Stimulated activated naive CD8-positive, alpha-beta T cell treated with anti-CD3 and anti-CD28 coated beads, Interleukin-15, Interleukin-2, amounts not matched to agents 100 ng/mL and 50 ng/mL, for 24 hours (primary cell): ENCODE data around the gene KLK1.
A peak's percentile ranks its signal among the peaks of the same experiment; 100 is the strongest.
"Not testable (repeated sequence)": the region's sequence is repeated elsewhere in the genome, so short reads cannot be mapped to it uniquely, and the experiment has no call there.

ENCODE experiments used
- H3K27ac Mint-ChIP-seq: one replicate; pipeline ENCODE4 v1.8.0; 2021; ENCODE audit warnings: mild to moderate bottlenecking, mixed read lengths
- H3K27me3 Mint-ChIP-seq: one replicate; pipeline ENCODE4 v1.8.0; 2021; ENCODE audit warnings: mixed read lengths
- H3K36me3 Mint-ChIP-seq: one replicate; pipeline ENCODE4 v1.8.0; 2021; ENCODE audit warnings: low read depth, mixed read lengths
- H3K4me1 Mint-ChIP-seq: one replicate; pipeline ENCODE4 v1.8.0; 2021; ENCODE audit warnings: low read depth, mixed read lengths
- H3K4me3 Mint-ChIP-seq: one replicate; pipeline ENCODE4 v1.8.0; 2021; ENCODE audit warnings: mild to moderate bottlenecking, mixed read lengths
- H3K9me3 Mint-ChIP-seq: one replicate; pipeline ENCODE4 v1.8.0; 2021; ENCODE audit warnings: mixed read lengths

Gene KLK1

GRCh38 chr19:50794876-50795663 is 28.5 kb downstream of the KLK1 start:
- Mint-ChIP-seq H3K27ac (peak overlapping the region; percentile 70), H3K36me3 (peaks cover 19% of the 10 kb centered on the region), H3K27me3 (no peaks in the 10 kb centered on the region), H3K4me1 (peaks cover 4% of the 10 kb centered on the region), H3K9me3 (no peaks in the 10 kb centered on the region), H3K4me3 (peak overlapping the region; percentile 16)

GRCh38 chr19:50794074-50794875 is 29.3 kb downstream of the KLK1 start:
- H3K9me3 Mint-ChIP-seq, result no peaks in the 10 kb centered on the region
- H3K27me3 Mint-ChIP-seq, result no peaks in the 10 kb centered on the region
- peaks cover 3% of the 10 kb centered on the region for H3K4me1 Mint-ChIP-seq
- peak overlapping the region; percentile 38 for H3K27ac Mint-ChIP-seq
- H3K36me3 Mint-ChIP-seq, result peaks cover 16% of the 10 kb centered on the region
- H3K4me3 Mint-ChIP-seq, result peak overlapping the region; percentile 17

- H3K4me1 Mint-ChIP-seq, result peaks cover 3% of the 10 kb centered on the region
- H3K36me3 Mint-ChIP-seq, result peaks cover 16% of the 10 kb centered on the region
- peak overlapping the region; percentile 26 for H3K27ac Mint-ChIP-seq
- H3K9me3 Mint-ChIP-seq, result no peaks in the 10 kb centered on the region
- H3K4me3 Mint-ChIP-seq, result no peak overlapping the region
- H3K27me3 Mint-ChIP-seq, result no peaks in the 10 kb centered on the region
Measured at GRCh38 chr19:50793558-50794065, 30.0 kb downstream of the KLK1 start.

GRCh38 chr19:50792272-50793250 is 31.0 kb downstream of the KLK1 start:
- peaks cover 7% of the 10 kb centered on the region for H3K36me3 Mint-ChIP-seq
- no peaks in the 10 kb centered on the region for H3K9me3 Mint-ChIP-seq
- no peak overlapping the region for H3K27ac Mint-ChIP-seq
- H3K4me1 Mint-ChIP-seq, result peaks cover 3% of the 10 kb centered on the region
- H3K4me3 Mint-ChIP-seq, result no peak overlapping the region
- no peaks in the 10 kb centered on the region for H3K27me3 Mint-ChIP-seq

- no peaks in the 10 kb centered on the region for H3K27me3 Mint-ChIP-seq
- peaks cover 3% of the 10 kb centered on the region for H3K4me1 Mint-ChIP-seq
Measured at GRCh38 chr19:50791594-50792271, 31.9 kb downstream of the KLK1 start.

GRCh38 chr19:50790922-50791467 is 32.6 kb downstream of the KLK1 start:
- no peaks in the 10 kb centered on the region for H3K36me3 Mint-ChIP-seq
- no peak overlapping the region for H3K27ac Mint-ChIP-seq
- no peaks in the 10 kb centered on the region for H3K27me3 Mint-ChIP-seq
- H3K4me3 Mint-ChIP-seq, result no peak overlapping the region
- no peaks in the 10 kb centered on the region for H3K9me3 Mint-ChIP-seq
- peaks cover 3% of the 10 kb centered on the region for H3K4me1 Mint-ChIP-seq

More at GRCh38 chr19:50791594-50792271, 31.9 kb downstream of the KLK1 start:
- no peaks in the 10 kb centered on the region for H3K9me3 Mint-ChIP-seq
- H3K27ac Mint-ChIP-seq, result no peak overlapping the region
- H3K4me3 Mint-ChIP-seq, result no peak overlapping the region
- H3K36me3 Mint-ChIP-seq, result no peaks in the 10 kb centered on the region

- no peaks in the 10 kb centered on the region for H3K27me3 Mint-ChIP-seq
- no peak within 1 kb of the TSS for H3K27ac Mint-ChIP-seq
- no peaks in the 10 kb centered on the region for H3K9me3 Mint-ChIP-seq
- no peaks in the 10 kb centered on the region for H3K36me3 Mint-ChIP-seq
- H3K4me3 Mint-ChIP-seq, result no peak within 1 kb of the TSS
- peaks cover 3% of the 10 kb centered on the region for H3K4me1 Mint-ChIP-seq
Measured at GRCh38 chr19:50790396-50790795, 33.2 kb downstream of the KLK1 start, which contains the start of gene ACP4. Gene ACP4 (plus strand): TSS chr19:50790415. CDS start chr19:50790415, 0 bp downstream.

GRCh38 chr19:50785329-50785728 is 38.3 kb downstream of the KLK1 start:
- no peaks in the 10 kb centered on the region for H3K36me3 Mint-ChIP-seq
- no peaks in the 10 kb centered on the region for H3K4me1 Mint-ChIP-seq
- H3K9me3 Mint-ChIP-seq, result no peaks in the 10 kb centered on the region
- peaks cover 15% of the 10 kb centered on the region for H3K27me3 Mint-ChIP-seq
- H3K27ac Mint-ChIP-seq, result no peak overlapping the region
- no peak overlapping the region for H3K4me3 Mint-ChIP-seq

- H3K9me3 Mint-ChIP-seq, result no peaks in the 10 kb centered on the region
- no peaks in the 10 kb centered on the region for H3K36me3 Mint-ChIP-seq
- H3K4me1 Mint-ChIP-seq, result no peaks in the 10 kb centered on the region
- peaks cover 21% of the 10 kb centered on the region for H3K27me3 Mint-ChIP-seq
- no peak overlapping the region for H3K4me3 Mint-ChIP-seq
- H3K27ac Mint-ChIP-seq, result no peak overlapping the region
Measured at GRCh38 chr19:50784710-50785109, 38.9 kb downstream of the KLK1 start.

GRCh38 chr19:50783848-50784152 is 39.8 kb downstream of the KLK1 start:
- not testable (repeated sequence) for H3K4me3 Mint-ChIP-seq, H3K27ac Mint-ChIP-seq
- peaks cover 30% of the 10 kb centered on the region for H3K27me3 Mint-ChIP-seq

GRCh38 chr19:50780753-50781435 is 42.7 kb downstream of the KLK1 start:
- Mint-ChIP-seq H3K36me3 (no peaks in the 10 kb centered on the region), H3K27ac (no peak overlapping the region), H3K9me3 (no peaks in the 10 kb centered on the region), H3K27me3 (peaks cover 54% of the 10 kb centered on the region), H3K4me1 (peaks cover 4% of the 10 kb centered on the region), H3K4me3 (no peak overlapping the region)

More at GRCh38 chr19:50783848-50784152, 39.8 kb downstream of the KLK1 start:
- H3K4me1 Mint-ChIP-seq, H3K9me3 Mint-ChIP-seq, H3K36me3 Mint-ChIP-seq: not testable (repeated sequence)

- Mint-ChIP-seq H3K4me1 (peaks cover 4% of the 10 kb centered on the region), H3K4me3 (no peak overlapping the region), H3K27me3 (peaks cover 62% of the 10 kb centered on the region), H3K9me3 (no peaks in the 10 kb centered on the region), H3K36me3 (no peaks in the 10 kb centered on the region), H3K27ac (no peak overlapping the region)
Measured at GRCh38 chr19:50779504-50780457, 43.8 kb downstream of the KLK1 start.
